Vagina (tissue), 2 donors: ENCODE results near the gene FMN2.

Experiments
- CTCF ChIP-seq, 3 experiments: fragments of 450-650 bp in 2 of 3; fragments of 200-600 bp in 1 of 3; sonication (generic) in 1 of 3; IDR thresholded peaks; one replicate each; pipeline ENCODE4 v1.5.1; 2017 to 2019; ENCODE audit warnings: antibody characterized with exemption in 3 of 3, mild to moderate bottlenecking in 2 of 3, moderate library complexity in 2 of 3
- POLR2A ChIP-seq, 2 donors: fragments of 450-650 bp; IDR thresholded peaks; one replicate each; pipeline ENCODE4 v1.6.1; 2017; ENCODE audit warnings: antibody characterized with exemption in 2 of 2, mild to moderate bottlenecking in 2 of 2, moderate library complexity in 2 of 2
- POLR2AphosphoS5 ChIP-seq, 2 donors: sonication (generic); formaldehyde crosslinking; IDR thresholded peaks; one replicate each; pipeline ENCODE4 v1.9.0; 2017; ENCODE audit warnings: antibody characterized with exemption in 2 of 2, mild to moderate bottlenecking in 2 of 2, low read depth in 1 of 2; ENCODE audit not compliant: insufficient read depth in 1 of 2

DNA sequence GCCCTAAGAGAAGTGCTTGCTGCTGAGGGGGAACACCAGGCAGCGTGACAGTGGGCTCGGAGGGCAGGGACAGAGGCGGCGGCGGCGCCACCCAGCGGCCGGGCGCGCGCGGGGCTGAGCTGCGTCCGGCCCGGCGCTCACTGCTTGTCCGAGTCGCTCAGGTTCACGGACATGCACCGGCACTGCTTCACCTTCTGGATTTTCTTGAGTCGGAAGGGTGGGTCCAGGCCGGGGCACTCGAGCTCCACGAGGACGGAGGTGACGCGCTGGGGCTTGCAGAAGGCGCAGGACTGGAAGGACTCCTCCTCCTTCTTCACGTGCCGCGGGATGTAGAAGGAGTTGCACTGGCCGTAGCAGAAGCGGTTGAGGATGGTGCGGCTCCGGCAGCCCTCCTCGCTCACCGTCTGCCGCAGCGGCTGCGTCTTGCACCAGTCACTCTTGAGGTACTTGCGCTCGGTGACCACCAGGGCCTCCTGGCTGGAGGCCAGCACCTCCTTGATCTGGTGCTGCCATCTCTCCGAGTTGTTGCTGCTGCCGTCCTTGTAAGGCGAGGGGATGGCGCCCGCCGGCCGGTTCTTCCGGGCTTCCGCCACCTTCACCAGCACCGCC, 401.3 kb downstream of the FMN2 start:
- no peak for TF ChIP-seq POLR2A (IDR thresholded peaks at IDR 0.05)
- no peak for TF ChIP-seq POLR2AphosphoS5 (IDR thresholded peaks at IDR 0.05; ENCODE audit: insufficient read depth in 1 of 2, low read depth in 1 of 2)
- TF ChIP-seq CTCF (IDR thresholded peaks at IDR 0.05): no peak
